T-cell (primary cell): ENCODE results near the gene RPL7A. TPM values are rescaled to one million over a fixed set of nuclear protein-coding genes. Genes with fewer than 3 reads are reported as not detected.

Experiments
- ATAC-seq, 4 experiments: fragments of 200-7000 bp in 3 of 4; fragments of 150-1000 bp in 1 of 4; cut with Tn5 transposase; replicated peaks in 1 of 4; 1 replicate in 3 of 4; 2 replicates in 1 of 4; pipeline ENCODE4 v1.10.0; 2021; ENCODE audit warnings: moderate library complexity in 3 of 4, mild to moderate bottlenecking in 2 of 4, moderate number of reproducible peaks in 1 of 4
- CTCF ChIA-PET, 2 donors: fragments of 300-600 bp; sonication (Branson Sonifier 250); formaldehyde crosslinking; loops; one replicate each; lab custom pipeline; 2022; ENCODE audit warnings: antibody characterized with exemption in 2 of 2; lab: Charles Lee
- POLR2A ChIA-PET, 2 donors: fragments of 300-600 bp; sonication (Branson Sonifier 250); formaldehyde crosslinking; loops; one replicate each; lab custom pipeline; 2022; ENCODE audit warnings: antibody characterized with exemption in 2 of 2; lab: Charles Lee
- DNase-seq, 35 experiments: peaks; one replicate each; pipeline versions ENCODE4 v3.0.0 to v3.0.0-alpha.2; 2013 to 2023
- H3K27ac ChIP-seq: one replicate; pipeline ENCODE4 v1.5.1; 2013; ENCODE audit warnings: low read length
- H3K27me3 ChIP-seq, 2 experiments: replicated peaks in 1 of 2; 1 replicate in 1 of 2; 2 replicates in 1 of 2; pipeline versions ENCODE4 v1.6.1 to v1.7.0; 2013; ENCODE audit warnings: low read length in 1 of 2, mixed read lengths in 1 of 2; ENCODE audit not compliant: control insufficient read depth in 2 of 2, insufficient read depth in 2 of 2; ENCODE audit errors: extremely low read depth in 1 of 2
- H3K36me3 ChIP-seq, 2 donors: 1 replicate in 1 of 2; 2 replicates in 1 of 2; pipeline versions ENCODE4 v1.6.1 to v1.7.0; 2013; ENCODE audit warnings: low read length in 1 of 2; ENCODE audit not compliant: control insufficient read depth in 2 of 2, insufficient read depth in 1 of 2; ENCODE audit errors: extremely low read depth in 1 of 2
- H3K4me1 ChIP-seq, 2 experiments: 1 replicate in 1 of 2; 2 replicates in 1 of 2; pipeline versions ENCODE4 v1.6.1 to v1.7.0; 2013; ENCODE audit warnings: low read length in 2 of 2, mixed read lengths in 1 of 2; ENCODE audit not compliant: insufficient read depth in 2 of 2, control insufficient read depth in 1 of 2; ENCODE audit errors: extremely low read depth in 1 of 2
- H3K4me3 ChIP-seq, 2 donors: 1 replicate in 1 of 2; 2 replicates in 1 of 2; pipeline versions ENCODE4 v1.5.1 to v1.7.0; 2013; ENCODE audit warnings: mild to moderate bottlenecking in 2 of 2, low read length in 1 of 2, moderate library complexity in 1 of 2; ENCODE audit not compliant: control insufficient read depth in 1 of 2; ENCODE audit errors: extremely low read depth in 1 of 2
- H3K9me3 ChIP-seq: 2 replicates; pipeline ENCODE4 v1.7.0; 2013
- H3K27ac Mint-ChIP-seq, 2 donors: one replicate each; pipeline ENCODE4 v1.8.0; 2020 to 2021; ENCODE audit warnings: mild to moderate bottlenecking in 2 of 2, mixed read lengths in 2 of 2
- H3K27me3 Mint-ChIP-seq, 2 donors: one replicate each; pipeline ENCODE4 v1.8.0; 2021 to 2022; ENCODE audit warnings: mixed read lengths in 2 of 2
- H3K36me3 Mint-ChIP-seq: one replicate; pipeline ENCODE4 v1.8.0; 2021; ENCODE audit warnings: mixed read lengths
- H3K4me1 Mint-ChIP-seq, 3 donors: one replicate each; pipeline ENCODE4 v1.8.0; 2020 to 2022; ENCODE audit warnings: mixed read lengths in 3 of 3, mild to moderate bottlenecking in 1 of 3
- H3K4me3 Mint-ChIP-seq, 3 donors: one replicate each; pipeline ENCODE4 v1.8.0; 2020 to 2022; ENCODE audit warnings: mild to moderate bottlenecking in 3 of 3, mixed read lengths in 3 of 3, moderate library complexity in 3 of 3
- H3K9me3 Mint-ChIP-seq, 3 donors: one replicate each; pipeline ENCODE4 v1.8.0; 2020 to 2022; ENCODE audit warnings: mixed read lengths in 3 of 3
- WGBS: methylation state at CpG from one replicate; pipeline ENCODE4 v1.1.5; 2013; ENCODE audit warnings: missing lambda C conversion rate; ENCODE audit not compliant: insufficient coverage; 5-methylcytosine and 5-hydroxymethylcytosine counted together
- total RNA-seq, 35 experiments: library from RNA in 6 of 35; stranded (reverse) in 6 of 35; fragments of 120-200 nt in 1 of 35; gene quantifications; one replicate each; pipeline versions ENCODE4 v1.2.1 to v1.2.4 and lab custom pipeline; 2013 to 2026

RPL7A gene
- total RNA-seq, 5 donors from 2014 or later (not counting 1 experiment from before 2014, with no cell fraction given), result 2,623 to 2,692 (median 2,659) TPM

DNA sequence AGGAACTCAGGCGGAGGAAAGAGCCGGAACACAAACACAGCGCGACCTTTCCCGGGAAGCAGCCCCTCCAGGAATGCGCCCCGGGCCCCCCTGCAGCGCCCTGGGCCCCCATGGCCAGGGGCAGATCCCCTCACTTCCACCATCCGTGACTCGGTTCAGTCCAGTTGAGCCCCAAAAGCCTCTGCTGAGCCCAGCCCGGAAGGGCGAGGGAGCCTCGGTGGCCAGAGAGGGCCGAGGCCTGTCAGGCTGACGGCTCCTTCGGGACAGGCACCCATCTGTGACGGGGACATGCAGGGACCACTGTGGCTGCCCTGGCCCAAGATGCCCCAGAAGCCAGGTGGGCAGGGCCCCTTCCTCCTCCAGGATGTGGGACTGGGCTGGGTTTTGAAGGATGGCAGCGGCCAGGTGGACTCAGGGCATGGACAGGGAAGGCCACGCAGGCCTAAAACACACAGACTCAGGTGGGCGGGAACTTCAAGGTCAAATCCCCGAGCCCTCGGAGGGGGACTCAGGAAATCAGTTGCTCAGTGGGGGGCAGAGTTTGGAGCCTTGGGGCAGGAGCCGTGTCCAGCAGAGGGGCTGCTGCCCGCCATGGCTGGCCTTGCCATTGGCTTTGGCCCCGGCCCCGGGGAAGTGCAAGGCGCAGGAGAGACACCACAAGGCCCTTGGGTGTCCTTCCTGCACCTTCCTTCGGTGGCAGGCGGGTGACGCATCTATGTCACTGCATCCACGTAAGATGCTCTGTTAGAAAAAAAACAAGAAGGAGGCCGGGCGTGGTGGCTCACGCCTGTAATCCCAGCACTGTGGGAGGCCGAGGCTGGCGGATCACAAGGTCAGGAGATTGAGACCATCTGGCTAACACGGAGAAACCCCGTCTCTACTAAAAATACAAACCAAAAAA is 43.3 kb upstream of the RPL7A start:
- H3K9me3 ChIP-seq, result no peaks in the 10 kb centered on the region
- H3K4me3 ChIP-seq, result no peak overlapping the region
- no peak for ATAC-seq
- H3K4me1 ChIP-seq, result no peaks in the 10 kb centered on the region
- WGBS, result 88% methylated on average over 31 of the region's 38 CpGs
- no peaks in the 10 kb centered on the region for H3K36me3 ChIP-seq
- ChIA-PET CTCF (no interaction called here), POLR2A (no interaction called here)
- no peak overlapping the region for H3K27ac ChIP-seq
- no peak overlapping the region for H3K4me3 Mint-ChIP-seq
- no peak for DNase-seq
- no peaks in the 10 kb centered on the region for H3K36me3 Mint-ChIP-seq
- peaks cover 0 to 12% of the 10 kb centered on the region in 2 experiments for H3K27me3 ChIP-seq
- H3K27ac Mint-ChIP-seq, result no peak overlapping the region
- no peaks in the 10 kb centered on the region for H3K9me3 Mint-ChIP-seq
- no peaks in the 10 kb centered on the region for H3K4me1 Mint-ChIP-seq
- H3K27me3 Mint-ChIP-seq, result peaks cover 23 to 24% of the 10 kb centered on the region in 2 donors

- WGBS, result 89% methylated on average over 23 of the region's 23 CpGs
- Histone ChIP-seq H3K4me3 (no peak overlapping the region), H3K27me3 (peaks cover 0 to 12% of the 10 kb centered on the region in 2 experiments), H3K36me3 (no peaks in the 10 kb centered on the region), H3K27ac (no peak overlapping the region), H3K9me3 (no peaks in the 10 kb centered on the region), H3K4me1 (no peaks in the 10 kb centered on the region)
- Mint-ChIP-seq H3K27me3 (peaks cover 26 to 27% of the 10 kb centered on the region in 2 donors), H3K4me3 (no peak overlapping the region), H3K9me3 (no peaks in the 10 kb centered on the region), H3K27ac (no peak overlapping the region), H3K36me3 (no peaks in the 10 kb centered on the region), H3K4me1 (no peaks in the 10 kb centered on the region)
- ATAC-seq (no peak), DNase-seq (no peak)
- CTCF ChIA-PET, result no interaction called here
- POLR2A ChIA-PET, result interaction anchor here (0.6 to 0.7 kb wide), 2 partner anchors 14 to 1703 kb away, joined by 3 to 5 read pairs; no protein-coding TSS in a partner anchor
These were observed 42.3 kb upstream of the RPL7A start for GRCh38 chr9:133305731-133306130.

- H3K4me1 Mint-ChIP-seq, result no peaks in the 10 kb centered on the region
- H3K27ac Mint-ChIP-seq, result no peak overlapping the region
- no peaks in the 10 kb centered on the region for H3K36me3 Mint-ChIP-seq
These were observed 41.5 kb upstream of the RPL7A start for GRCh38 chr9:133306242-133307204.

GRCh38 chr9:133307301-133307700 is 40.7 kb upstream of the RPL7A start:
- H3K27ac Mint-ChIP-seq, result no peak overlapping the region

More at GRCh38 chr9:133306242-133307204, 41.5 kb upstream of the RPL7A start:
- Histone ChIP-seq H3K36me3 (no peaks in the 10 kb centered on the region), H3K27ac (no peak overlapping the region), H3K4me1 (no peaks in the 10 kb centered on the region), H3K4me3 (no peak overlapping the region), H3K27me3 (peaks cover 0 to 12% of the 10 kb centered on the region in 2 experiments), H3K9me3 (no peaks in the 10 kb centered on the region)
- H3K9me3 Mint-ChIP-seq, result no peaks in the 10 kb centered on the region
- 76% methylated on average over 28 of the region's 31 CpGs for WGBS
- ATAC-seq, result no peak
- CTCF ChIA-PET, result no interaction called here
- no peak overlapping the region for H3K4me3 Mint-ChIP-seq
- no peak for DNase-seq
- POLR2A ChIA-PET, result interaction anchor here in 1 of 2 donors (0.6 kb wide), 1 partner anchor 14 kb away, joined by 3 read pairs; no protein-coding TSS in a partner anchor
- H3K27me3 Mint-ChIP-seq, result peaks cover 27 to 29% of the 10 kb centered on the region in 2 donors

GRCh38 chr9:133309608-133310007 is 38.4 kb upstream of the RPL7A start:
- H3K9me3 ChIP-seq, result no peaks in the 10 kb centered on the region
- WGBS, result 80% methylated on average over 2 of the region's 6 CpGs
- no peaks in the 10 kb centered on the region for H3K9me3 Mint-ChIP-seq
- no peaks in the 10 kb centered on the region for H3K36me3 ChIP-seq
- H3K4me1 ChIP-seq, result no peaks in the 10 kb centered on the region
- ATAC-seq (no peak), DNase-seq (no peak)
- H3K27me3 ChIP-seq, result peaks cover 0 to 12% of the 10 kb centered on the region in 2 experiments
- no peaks in the 10 kb centered on the region for H3K4me1 Mint-ChIP-seq
- POLR2A ChIA-PET, result no interaction called here
- CTCF ChIA-PET, result no interaction called here
- H3K27ac Mint-ChIP-seq, result no peak overlapping the region
- H3K4me3 Mint-ChIP-seq, result no peak overlapping the region
- peaks cover 27 to 29% of the 10 kb centered on the region in 2 donors for H3K27me3 Mint-ChIP-seq
- no peaks in the 10 kb centered on the region for H3K36me3 Mint-ChIP-seq
- H3K4me3 ChIP-seq, result no peak overlapping the region
- no peak overlapping the region for H3K27ac ChIP-seq

More at GRCh38 chr9:133307301-133307700, 40.7 kb upstream of the RPL7A start:
- Histone ChIP-seq H3K27me3 (peaks cover 0 to 12% of the 10 kb centered on the region in 2 experiments), H3K36me3 (no peaks in the 10 kb centered on the region), H3K9me3 (no peaks in the 10 kb centered on the region), H3K27ac (no peak overlapping the region), H3K4me1 (no peaks in the 10 kb centered on the region), H3K4me3 (no peak overlapping the region)
- CTCF ChIA-PET, result no interaction called here
- no peaks in the 10 kb centered on the region for H3K36me3 Mint-ChIP-seq
- POLR2A ChIA-PET, result no interaction called here
- no peak for DNase-seq
- H3K4me3 Mint-ChIP-seq, result no peak overlapping the region
- H3K9me3 Mint-ChIP-seq, result no peaks in the 10 kb centered on the region
- 75% methylated on average over 13 of the region's 16 CpGs for WGBS
- no peak for ATAC-seq
- no peaks in the 10 kb centered on the region for H3K4me1 Mint-ChIP-seq
- peaks cover 27 to 29% of the 10 kb centered on the region in 2 donors for H3K27me3 Mint-ChIP-seq

- H3K4me1 ChIP-seq, result no peaks in the 10 kb centered on the region
- Mint-ChIP-seq H3K4me1 (no peaks in the 10 kb centered on the region), H3K36me3 (no peaks in the 10 kb centered on the region), H3K4me3 (no peak overlapping the region), H3K27ac (no peak overlapping the region), H3K27me3 (peaks cover 0 to 3% of the 10 kb centered on the region in 2 donors), H3K9me3 (no peaks in the 10 kb centered on the region)
- H3K9me3 ChIP-seq, result no peaks in the 10 kb centered on the region
- CTCF ChIA-PET, result no interaction called here
- no CpG with 5 or more reads among the region's 2 CpGs for WGBS
- no peaks in the 10 kb centered on the region for H3K36me3 ChIP-seq
- no peak overlapping the region for H3K27ac ChIP-seq
- H3K4me3 ChIP-seq, result no peak overlapping the region
- H3K27me3 ChIP-seq, result peaks cover 0 to 14% of the 10 kb centered on the region in 2 experiments
- ATAC-seq (no peak), DNase-seq (no peak)
- POLR2A ChIA-PET, result no interaction called here
These were observed 32.0 kb upstream of the RPL7A start for GRCh38 chr9:133315997-133316396.
